ENCODE data around the gene GALNTL6.

DNA sequence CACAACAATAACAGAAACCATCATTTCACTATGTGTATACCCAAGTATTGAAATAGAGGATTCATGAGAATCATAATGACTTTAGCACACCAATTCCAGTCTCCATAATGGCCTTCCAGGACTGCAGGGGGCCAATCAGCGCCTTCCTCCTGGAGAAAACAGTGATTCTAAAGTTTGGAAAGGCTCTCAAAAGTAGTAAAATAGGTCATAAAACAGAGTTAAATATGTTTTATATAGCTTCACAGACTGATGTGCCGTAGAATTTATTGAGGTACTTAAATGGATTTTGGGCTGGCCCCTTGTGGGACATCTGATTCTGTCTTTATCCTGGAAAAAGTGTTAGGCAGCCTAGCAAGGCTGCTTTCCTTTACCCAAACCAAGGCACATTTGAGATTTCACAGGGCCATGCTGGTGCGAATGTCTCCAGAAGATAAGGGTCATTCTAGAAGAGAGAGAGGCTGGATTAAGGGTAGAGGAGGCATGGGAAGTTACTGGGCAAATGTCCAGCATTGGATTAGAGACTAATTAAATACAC is 543.9 kb downstream of the GALNTL6 start:
- TF ChIP-seq POLR2AphosphoS5 (IDR thresholded peaks at IDR 0.05; ENCODE audit: insufficient read depth, low read depth, low read length) = no peak
- TF ChIP-seq, protein P1, sequence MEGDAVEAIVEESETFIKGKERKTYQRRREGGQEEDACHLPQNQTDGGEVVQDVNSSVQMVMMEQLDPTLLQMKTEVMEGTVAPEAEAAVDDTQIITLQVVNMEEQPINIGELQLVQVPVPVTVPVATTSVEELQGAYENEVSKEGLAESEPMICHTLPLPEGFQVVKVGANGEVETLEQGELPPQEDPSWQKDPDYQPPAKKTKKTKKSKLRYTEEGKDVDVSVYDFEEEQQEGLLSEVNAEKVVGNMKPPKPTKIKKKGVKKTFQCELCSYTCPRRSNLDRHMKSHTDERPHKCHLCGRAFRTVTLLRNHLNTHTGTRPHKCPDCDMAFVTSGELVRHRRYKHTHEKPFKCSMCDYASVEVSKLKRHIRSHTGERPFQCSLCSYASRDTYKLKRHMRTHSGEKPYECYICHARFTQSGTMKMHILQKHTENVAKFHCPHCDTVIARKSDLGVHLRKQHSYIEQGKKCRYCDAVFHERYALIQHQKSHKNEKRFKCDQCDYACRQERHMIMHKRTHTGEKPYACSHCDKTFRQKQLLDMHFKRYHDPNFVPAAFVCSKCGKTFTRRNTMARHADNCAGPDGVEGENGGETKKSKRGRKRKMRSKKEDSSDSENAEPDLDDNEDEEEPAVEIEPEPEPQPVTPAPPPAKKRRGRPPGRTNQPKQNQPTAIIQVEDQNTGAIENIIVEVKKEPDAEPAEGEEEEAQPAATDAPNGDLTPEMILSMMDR (IDR thresholded peaks at IDR 0.05; ENCODE audit: extremely low read depth in 1 of 2, insufficient read depth in 1 of 2, low read depth in 1 of 2, low read length in 2 of 2) = no peak
- no peak for TF ChIP-seq POLR2A (IDR thresholded peaks at IDR 0.05; ENCODE audit: low read depth, low read length)
- TF ChIP-seq EZH2 (IDR thresholded peaks at IDR 0.05; ENCODE audit: borderline replicate concordance, low read depth, low read length, severe bottlenecking) = no peak
- TF ChIP-seq JUN (IDR thresholded peaks at IDR 0.05; ENCODE audit: borderline replicate concordance, insufficient read depth, insufficient read length, low read depth) = no peak
- no peak for TF ChIP-seq MYC (IDR thresholded peaks at IDR 0.05; ENCODE audit: low read depth, low read length)
- TF ChIP-seq, protein P2, sequence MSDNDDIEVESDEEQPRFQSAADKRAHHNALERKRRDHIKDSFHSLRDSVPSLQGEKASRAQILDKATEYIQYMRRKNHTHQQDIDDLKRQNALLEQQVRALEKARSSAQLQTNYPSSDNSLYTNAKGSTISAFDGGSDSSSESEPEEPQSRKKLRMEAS (IDR thresholded peaks at IDR 0.05; ENCODE audit: insufficient read depth, insufficient read length) = no peak
- TF ChIP-seq GATA2 (IDR thresholded peaks at IDR 0.05; ENCODE audit: insufficient read depth, insufficient read length, low read depth, low read length) = no peak
- no peak for TF ChIP-seq FOS (IDR thresholded peaks at IDR 0.05; ENCODE audit: borderline replicate concordance, insufficient read depth, low read length)

Measured in endothelial cell of umbilical vein (primary cell).